ENCODE measurements around the gene TMEM170B. TPM values are rescaled to one million over a fixed set of nuclear protein-coding genes. Genes with fewer than 3 reads are reported as not detected.

TMEM170B gene
- total and polyA plus RNA-seq, 2 of the 8 experiments (the other 6 are each of a cell fraction or from before 2014, with no cell fraction given), result 0.80 to 4.3 TPM

DNA sequence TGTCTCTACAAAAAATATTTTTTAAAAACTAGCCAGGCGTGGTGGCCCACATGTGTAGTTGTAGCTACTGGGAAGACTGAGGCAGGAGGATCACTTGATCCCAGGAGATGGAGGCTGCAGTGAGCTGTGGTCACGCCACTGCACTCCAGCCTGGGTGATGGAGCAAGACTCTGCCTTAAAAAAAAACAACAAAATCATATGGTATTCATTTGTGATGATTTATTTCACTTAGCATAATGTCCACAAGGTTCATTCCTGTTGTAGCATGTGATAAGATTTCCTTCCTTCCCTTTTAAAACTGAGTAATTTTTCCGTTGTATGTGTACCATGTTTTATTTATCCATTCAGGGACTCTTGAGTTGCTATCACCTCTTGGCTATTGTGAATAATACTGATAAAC is 26.2 kb downstream of the TMEM170B start (continued):
- TF ChIP-seq, protein P1, sequence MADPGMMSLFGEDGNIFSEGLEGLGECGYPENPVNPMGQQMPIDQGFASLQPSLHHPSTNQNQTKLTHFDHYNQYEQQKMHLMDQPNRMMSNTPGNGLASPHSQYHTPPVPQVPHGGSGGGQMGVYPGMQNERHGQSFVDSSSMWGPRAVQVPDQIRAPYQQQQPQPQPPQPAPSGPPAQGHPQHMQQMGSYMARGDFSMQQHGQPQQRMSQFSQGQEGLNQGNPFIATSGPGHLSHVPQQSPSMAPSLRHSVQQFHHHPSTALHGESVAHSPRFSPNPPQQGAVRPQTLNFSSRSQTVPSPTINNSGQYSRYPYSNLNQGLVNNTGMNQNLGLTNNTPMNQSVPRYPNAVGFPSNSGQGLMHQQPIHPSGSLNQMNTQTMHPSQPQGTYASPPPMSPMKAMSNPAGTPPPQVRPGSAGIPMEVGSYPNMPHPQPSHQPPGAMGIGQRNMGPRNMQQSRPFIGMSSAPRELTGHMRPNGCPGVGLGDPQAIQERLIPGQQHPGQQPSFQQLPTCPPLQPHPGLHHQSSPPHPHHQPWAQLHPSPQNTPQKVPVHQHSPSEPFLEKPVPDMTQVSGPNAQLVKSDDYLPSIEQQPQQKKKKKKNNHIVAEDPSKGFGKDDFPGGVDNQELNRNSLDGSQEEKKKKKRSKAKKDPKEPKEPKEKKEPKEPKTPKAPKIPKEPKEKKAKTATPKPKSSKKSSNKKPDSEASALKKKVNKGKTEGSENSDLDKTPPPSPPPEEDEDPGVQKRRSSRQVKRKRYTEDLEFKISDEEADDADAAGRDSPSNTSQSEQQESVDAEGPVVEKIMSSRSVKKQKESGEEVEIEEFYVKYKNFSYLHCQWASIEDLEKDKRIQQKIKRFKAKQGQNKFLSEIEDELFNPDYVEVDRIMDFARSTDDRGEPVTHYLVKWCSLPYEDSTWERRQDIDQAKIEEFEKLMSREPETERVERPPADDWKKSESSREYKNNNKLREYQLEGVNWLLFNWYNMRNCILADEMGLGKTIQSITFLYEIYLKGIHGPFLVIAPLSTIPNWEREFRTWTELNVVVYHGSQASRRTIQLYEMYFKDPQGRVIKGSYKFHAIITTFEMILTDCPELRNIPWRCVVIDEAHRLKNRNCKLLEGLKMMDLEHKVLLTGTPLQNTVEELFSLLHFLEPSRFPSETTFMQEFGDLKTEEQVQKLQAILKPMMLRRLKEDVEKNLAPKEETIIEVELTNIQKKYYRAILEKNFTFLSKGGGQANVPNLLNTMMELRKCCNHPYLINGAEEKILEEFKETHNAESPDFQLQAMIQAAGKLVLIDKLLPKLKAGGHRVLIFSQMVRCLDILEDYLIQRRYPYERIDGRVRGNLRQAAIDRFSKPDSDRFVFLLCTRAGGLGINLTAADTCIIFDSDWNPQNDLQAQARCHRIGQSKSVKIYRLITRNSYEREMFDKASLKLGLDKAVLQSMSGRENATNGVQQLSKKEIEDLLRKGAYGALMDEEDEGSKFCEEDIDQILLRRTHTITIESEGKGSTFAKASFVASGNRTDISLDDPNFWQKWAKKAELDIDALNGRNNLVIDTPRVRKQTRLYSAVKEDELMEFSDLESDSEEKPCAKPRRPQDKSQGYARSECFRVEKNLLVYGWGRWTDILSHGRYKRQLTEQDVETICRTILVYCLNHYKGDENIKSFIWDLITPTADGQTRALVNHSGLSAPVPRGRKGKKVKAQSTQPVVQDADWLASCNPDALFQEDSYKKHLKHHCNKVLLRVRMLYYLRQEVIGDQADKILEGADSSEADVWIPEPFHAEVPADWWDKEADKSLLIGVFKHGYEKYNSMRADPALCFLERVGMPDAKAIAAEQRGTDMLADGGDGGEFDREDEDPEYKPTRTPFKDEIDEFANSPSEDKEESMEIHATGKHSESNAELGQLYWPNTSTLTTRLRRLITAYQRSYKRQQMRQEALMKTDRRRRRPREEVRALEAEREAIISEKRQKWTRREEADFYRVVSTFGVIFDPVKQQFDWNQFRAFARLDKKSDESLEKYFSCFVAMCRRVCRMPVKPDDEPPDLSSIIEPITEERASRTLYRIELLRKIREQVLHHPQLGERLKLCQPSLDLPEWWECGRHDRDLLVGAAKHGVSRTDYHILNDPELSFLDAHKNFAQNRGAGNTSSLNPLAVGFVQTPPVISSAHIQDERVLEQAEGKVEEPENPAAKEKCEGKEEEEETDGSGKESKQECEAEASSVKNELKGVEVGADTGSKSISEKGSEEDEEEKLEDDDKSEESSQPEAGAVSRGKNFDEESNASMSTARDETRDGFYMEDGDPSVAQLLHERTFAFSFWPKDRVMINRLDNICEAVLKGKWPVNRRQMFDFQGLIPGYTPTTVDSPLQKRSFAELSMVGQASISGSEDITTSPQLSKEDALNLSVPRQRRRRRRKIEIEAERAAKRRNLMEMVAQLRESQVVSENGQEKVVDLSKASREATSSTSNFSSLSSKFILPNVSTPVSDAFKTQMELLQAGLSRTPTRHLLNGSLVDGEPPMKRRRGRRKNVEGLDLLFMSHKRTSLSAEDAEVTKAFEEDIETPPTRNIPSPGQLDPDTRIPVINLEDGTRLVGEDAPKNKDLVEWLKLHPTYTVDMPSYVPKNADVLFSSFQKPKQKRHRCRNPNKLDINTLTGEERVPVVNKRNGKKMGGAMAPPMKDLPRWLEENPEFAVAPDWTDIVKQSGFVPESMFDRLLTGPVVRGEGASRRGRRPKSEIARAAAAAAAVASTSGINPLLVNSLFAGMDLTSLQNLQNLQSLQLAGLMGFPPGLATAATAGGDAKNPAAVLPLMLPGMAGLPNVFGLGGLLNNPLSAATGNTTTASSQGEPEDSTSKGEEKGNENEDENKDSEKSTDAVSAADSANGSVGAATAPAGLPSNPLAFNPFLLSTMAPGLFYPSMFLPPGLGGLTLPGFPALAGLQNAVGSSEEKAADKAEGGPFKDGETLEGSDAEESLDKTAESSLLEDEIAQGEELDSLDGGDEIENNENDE (IDR thresholded peaks at IDR 0.05; ENCODE audit: insufficient replicate concordance, low read length), result no peak
- no peak for TF ChIP-seq SIN3A (conservative IDR thresholded peaks at IDR 0.05 in 1 of 2, IDR thresholded peaks at IDR 0.05 in 1 of 2; ENCODE audit: low read depth in 1 of 2, low read length in 2 of 2)
